Right renal cortex interstitium (tissue), 3 donors: ENCODE results near the gene CREB3L4. TPM values are rescaled to one million over a fixed set of nuclear protein-coding genes. Genes with fewer than 3 reads are reported as not detected.
"Not testable (repeated sequence)": the region's sequence is repeated elsewhere in the genome, so short reads cannot be mapped to it uniquely, and the experiment has no call there.

ENCODE experiments used
- DNase-seq, 3 donors: peaks; one replicate each; pipeline ENCODE4 v3.0.0-alpha.2; 2013; ENCODE audit warnings: low read depth in 3 of 3, low spot score in 2 of 3
- polyA plus RNA-seq, 3 donors: library from polyadenylated mRNA; unstranded; fragments of 120-200 nt; gene quantifications; one replicate each; pipeline ENCODE4 v1.2.1, GENCODE V29; 2013; ENCODE audit not compliant: insufficient read length in 3 of 3

Gene CREB3L4
- polyA plus RNA-seq, 3 donors, result 31.9 to 37.9 (median 32.3) TPM

DNA sequence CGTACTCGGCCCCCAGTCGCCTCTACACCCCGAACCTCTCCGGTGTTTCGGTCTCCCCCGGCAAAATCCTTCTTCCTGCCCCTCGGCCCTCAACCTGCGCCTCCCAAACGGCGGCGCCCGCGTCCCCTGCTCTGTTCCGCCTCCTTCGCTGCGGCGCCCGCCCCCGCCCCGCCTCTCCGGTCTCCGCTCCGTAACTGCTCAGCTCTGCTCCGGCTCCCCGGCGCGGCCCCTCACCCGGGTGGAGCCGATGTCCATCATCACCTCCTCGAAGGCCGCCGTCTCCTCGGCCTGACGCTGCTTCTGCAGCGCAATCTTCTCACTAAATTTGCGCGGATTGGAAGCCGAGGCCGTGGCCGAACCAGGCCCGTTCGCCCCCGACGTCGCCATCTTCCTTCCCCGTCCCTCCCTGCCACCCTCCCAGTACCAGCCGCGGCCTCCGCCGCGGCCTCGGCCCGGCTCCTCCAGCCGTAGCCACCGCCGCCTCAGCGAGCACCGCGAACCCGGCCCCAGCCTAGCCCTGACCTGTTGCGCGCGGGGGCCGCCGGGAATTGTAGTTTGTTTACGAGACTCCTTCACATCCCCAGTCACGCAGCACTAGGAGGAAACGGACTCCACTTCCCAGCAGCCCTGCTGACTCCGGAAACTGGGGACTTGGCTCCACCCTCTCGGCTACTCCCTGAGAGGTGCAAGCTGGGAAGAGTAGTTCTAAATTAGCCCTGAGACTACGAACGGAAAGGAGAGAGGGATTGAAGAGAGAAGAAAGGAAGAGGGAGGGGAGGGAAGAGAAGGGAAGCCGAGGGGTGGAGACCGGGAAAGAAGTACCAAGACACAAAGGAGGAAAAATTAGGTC lies 9.4 kb upstream of the CREB3L4 start, which contains the start of gene CRTC2:
CRTC2 (minus strand) TSS at position 502 of the 850 bp plus-strand sequence; CDS start at position 387, 115 bp downstream.
- peak; percentile 95 to 98 (median 97) for DNase-seq

- DNase-seq, result no peak
Observed at GRCh38 chr1:153958961-153959260, 8.8 kb upstream of the CREB3L4 start.

DNA sequence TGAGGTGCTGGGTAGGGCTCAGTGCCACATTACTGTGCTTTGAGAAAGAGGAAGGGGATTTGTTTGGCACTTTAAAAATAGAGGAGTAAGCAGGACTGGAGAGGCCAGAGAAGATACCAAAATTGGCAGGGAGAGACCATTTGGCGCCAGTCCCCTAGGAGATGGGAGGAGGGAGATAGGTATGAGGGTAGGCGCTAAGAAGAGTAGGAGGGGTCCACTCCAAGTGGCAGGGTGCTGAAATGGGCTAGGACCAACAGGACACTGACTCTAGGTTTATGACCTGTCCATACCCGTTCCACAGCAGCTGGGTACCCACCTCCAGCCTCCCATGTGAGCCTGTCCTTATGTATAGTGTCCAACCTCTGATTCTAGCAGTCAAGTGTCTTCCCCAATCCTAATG lies 8.2 kb upstream of the CREB3L4 start:
- no peak for DNase-seq

GRCh38 chr1:153960206-153960605 lies 7.5 kb upstream of the CREB3L4 start:
- DNase-seq, result no peak

GRCh38 chr1:153961421-153961820 lies 6.3 kb upstream of the CREB3L4 start:
- DNase-seq, result no peak

GRCh38 chr1:153962088-153963029 lies 5.3 kb upstream of the CREB3L4 start:
- DNase-seq, result no peak

DNA sequence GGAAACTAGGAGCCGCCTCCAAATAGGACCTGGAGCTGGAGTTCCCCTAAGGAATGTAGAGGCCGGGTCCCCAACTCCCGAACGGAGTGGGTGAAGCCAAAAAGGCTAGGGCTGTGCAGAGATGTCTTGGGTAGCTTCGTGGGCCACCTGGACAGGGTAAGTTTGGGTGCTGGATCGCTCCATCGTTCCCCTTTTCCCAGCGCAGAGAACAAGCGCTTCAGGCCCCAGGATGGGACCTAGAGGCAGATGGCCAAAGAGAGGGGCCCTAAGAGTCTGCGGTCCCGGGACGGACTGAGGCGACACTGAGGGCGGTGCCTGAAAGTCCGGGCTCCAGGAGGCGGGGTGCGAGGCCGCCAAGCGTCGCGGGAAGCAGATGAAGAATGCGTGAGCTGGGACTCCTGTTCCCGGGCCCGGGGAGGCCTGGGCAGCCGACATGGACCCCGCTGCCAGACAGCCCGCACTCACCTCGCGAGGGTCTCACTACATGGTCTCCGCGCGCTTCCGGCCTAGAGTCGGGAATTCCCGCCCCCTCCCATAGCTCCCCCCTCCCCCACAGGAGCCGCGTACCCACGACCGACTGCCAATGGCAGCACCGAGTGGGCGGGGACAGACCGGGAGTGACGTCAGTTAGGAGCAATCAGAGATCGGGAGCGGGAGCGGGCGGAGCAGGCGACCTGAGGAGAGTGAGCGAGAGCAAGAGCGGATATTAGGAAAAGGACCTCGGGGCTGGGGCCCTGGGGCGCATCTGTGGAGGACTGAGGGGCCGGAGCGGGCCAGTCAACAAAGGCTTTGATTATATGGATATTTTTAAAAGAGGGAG lies 4.5 kb upstream of the CREB3L4 start, which contains the start of gene SLC39A1:
SLC39A1 (minus strand) TSS at position 508 of the 820 bp plus-strand sequence. CDS start 822 bp downstream, outside the sequence.
- peak; percentile 93 to 98 (median 94) for DNase-seq

DNA sequence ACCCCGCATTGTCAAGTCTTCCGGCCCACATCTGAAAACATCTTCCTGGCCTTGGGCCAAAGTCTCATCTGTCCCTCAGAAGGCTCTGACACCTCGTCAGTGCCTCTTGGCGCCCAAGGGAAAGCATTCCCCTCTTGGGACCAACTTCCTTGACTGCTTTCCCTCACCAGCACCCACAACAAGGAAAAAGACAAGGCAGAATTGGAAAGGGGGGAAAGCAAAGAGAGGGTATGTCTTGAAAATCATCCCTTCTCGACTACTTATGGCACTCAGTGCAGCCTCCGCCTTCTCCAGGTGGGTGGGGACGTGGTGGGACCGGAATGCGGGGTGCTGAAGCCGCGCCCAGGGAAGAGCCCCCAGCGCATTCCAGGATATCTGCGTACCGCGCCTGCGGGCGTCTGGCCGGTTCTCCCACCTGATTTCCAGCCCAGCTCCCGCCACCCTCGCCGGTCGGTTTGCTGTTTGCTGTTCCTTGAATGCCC lies 3.8 kb upstream of the CREB3L4 start:
- DNase-seq, result no peak

- no peak for DNase-seq
Observed at GRCh38 chr1:153968000-153968363, 280 bp downstream of the CREB3L4 start.

- no peak for DNase-seq
Observed at GRCh38 chr1:153968408-153968807, 706 bp downstream of the CREB3L4 start.

DNA sequence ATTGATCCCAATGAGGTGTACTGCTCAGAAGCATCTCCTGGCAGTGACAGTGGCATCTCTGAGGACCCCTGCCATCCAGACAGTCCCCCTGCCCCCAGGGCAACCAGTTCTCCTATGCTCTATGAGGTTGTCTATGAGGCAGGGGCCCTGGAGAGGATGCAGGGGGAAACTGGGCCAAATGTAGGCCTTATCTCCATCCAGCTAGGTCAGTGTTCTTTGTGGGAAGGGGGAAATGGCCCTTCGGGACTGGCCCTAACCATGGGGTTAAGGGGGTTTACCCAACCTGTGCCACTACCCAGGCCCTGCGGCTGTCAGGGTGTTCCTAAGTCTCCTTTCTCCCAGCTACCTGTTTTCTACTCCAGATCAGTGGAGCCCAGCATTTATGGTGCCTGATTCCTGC lies 1.3 kb downstream of the CREB3L4 start:
- no peak for DNase-seq

- DNase-seq, result no peak
Observed at GRCh38 chr1:153970346-153970745, 2.6 kb downstream of the CREB3L4 start.

DNA sequence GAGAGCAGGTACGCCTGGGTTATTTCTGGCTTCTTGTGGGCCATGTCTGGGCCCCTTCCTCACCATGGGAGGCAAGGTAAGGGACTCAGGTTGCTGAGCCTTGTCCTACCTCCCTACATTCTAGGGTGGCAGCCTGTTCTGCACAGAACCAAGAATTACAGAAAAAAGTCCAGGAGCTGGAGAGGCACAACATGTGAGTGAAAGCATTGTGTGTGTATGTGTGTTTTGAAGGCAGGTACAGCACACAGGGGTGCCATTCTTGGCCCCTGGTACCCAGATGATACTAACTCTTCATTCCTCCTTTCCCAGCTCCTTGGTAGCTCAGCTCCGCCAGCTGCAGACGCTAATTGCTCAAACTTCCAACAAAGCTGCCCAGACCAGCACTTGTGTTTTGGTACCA lies 5.4 kb downstream of the CREB3L4 start:
- DNase-seq, result no peak

DNA sequence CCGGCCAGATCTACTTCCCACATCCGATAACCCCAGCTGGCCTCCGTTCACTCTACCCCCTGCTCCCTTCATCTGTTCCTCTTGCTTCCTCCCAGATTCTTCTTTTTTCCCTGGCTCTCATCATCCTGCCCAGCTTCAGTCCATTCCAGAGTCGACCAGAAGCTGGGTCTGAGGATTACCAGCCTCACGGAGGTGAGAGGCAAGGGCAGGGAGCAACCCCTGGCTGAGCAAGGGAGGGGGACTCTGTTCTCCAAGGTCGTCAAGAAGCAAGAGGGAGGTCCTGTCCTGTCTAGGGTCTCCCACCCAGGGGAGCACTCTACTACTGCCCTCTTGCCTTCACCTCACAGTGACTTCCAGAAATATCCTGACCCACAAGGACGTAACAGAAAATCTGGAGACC lies 5.8 kb downstream of the CREB3L4 start:
- no peak for DNase-seq

- DNase-seq, result no peak
Observed at GRCh38 chr1:153976819-153977249, 9.1 kb downstream of the CREB3L4 start.

DNA sequence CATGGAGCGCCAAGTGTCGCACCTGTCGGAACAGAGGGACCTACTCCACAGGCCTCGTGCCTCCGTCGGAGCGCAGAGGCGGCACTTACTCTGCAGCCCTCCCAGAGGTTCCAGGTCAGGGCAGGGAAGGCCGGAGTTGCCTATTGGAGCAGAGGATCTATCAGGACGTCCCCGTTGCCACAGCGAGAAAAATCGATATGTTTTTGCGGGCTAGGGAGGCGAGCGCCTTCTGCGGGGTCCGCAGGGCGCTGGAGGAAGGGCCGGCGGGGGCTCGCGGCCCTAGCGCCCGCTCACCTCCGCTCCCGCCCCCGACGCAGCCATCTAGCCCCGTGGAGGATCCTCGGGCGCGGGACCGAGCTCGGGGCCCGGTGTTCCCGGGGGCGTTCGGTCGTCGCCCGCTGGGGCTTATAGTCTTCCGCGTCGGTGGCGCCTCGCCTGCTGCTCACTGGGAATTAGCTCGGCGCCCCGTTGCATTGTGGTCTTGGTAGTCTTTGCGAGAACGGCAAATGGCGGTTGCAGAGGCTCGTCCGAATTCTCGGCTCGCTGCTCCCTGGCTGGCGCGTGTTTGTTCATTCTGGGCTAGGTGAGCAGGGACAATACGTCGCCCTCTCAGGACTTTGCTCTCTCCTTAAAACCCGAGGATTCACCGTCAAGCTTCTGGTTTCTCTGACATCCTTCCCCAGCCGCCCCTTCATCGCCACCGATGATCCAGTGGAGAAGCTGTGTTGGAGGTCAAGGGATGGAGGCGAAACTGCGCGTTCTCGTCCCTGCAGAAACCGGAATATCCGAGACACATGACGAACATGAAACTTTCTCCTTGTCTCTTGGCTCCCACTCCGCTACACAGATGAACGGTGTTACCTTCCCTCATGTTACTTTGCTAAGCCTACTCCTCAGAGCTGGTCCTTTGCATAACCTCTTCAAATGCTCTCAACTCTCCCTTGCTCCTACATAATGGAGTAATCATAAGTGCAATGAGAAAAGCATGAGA lies 9.8 kb downstream of the CREB3L4 start, which contains the start of gene JTB:
JTB (minus strand) TSS at position 425 of the 991 bp plus-strand sequence; CDS start at position 3, 422 bp downstream.
- no peak for DNase-seq

DNA sequence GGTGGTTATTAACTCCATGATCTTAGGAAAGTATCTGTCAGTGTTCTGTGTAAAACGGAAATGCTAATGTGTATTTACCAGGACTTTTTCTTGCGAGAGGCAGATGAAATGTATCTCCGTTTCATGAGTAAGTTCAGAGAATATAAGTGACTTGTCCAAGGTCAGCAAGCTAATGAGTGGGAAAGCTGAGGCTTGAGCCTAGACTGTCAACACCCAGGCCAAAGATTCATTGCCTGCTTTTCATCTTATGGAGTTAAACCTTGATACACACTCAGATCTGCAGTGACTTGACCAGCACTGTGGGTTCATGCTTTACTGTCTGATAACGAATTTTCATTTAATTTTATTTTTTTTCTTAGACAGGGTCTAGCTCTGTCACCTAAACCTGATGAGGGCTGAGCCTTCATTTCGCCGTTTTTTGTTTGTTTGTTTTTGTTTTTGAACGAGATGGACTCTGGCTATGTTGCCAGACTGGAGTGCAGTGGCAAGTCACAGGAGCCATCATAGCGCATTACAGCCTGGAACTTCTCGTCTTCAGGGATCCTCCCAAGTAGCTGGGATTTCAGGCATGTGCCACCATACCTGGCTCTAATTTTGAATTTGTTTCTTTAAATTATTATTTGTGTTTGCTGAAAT lies 10.7 kb downstream of the CREB3L4 start:
- no peak for DNase-seq

DNA sequence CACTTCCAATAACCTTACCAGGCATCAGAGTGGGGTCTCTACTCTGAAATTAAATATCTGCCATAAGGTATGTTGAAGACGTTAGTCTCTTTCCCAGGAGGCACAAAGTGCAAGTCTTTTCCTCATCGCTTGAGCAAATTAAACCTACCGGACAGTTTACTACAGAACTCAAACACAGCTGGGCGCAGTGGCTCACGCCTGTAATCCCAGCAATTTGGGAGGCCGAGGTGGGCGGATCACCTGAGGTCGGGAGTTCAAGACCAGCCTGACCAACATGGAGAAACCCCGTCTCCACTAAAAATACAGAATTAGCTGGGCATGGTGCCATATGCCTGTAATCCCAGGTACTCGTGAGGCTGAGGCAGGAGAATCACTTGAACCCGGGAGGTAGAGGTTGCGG lies 11.4 kb downstream of the CREB3L4 start:
- DNase-seq, result not testable (repeated sequence)

GRCh38 chr1:153981735-153982134 lies 14.0 kb downstream of the CREB3L4 start:
- DNase-seq, result not testable (repeated sequence)
